Muscle of leg (tissue), 11 donors: Measurements from ENCODE around the gene C2orf78. TPM values are rescaled to one million over a fixed set of nuclear protein-coding genes. Genes with fewer than 3 reads are reported as not detected.
A peak's percentile ranks its signal among the peaks of the same experiment; 100 is the strongest.

Source experiments
- DNase-seq: peaks from one replicate; pipeline ENCODE4 v3.0.0; 2013
- H3K27ac ChIP-seq: one replicate; pipeline ENCODE4 v1.5.1; 2013; ENCODE audit warnings: mild to moderate bottlenecking, low read length, control low read depth
- H3K27me3 ChIP-seq: one replicate; pipeline ENCODE4 v1.6.1; 2013; ENCODE audit warnings: low read length; ENCODE audit not compliant: control insufficient read depth, insufficient read depth
- H3K36me3 ChIP-seq: one replicate; pipeline ENCODE4 v1.6.1; 2013; ENCODE audit warnings: low read length; ENCODE audit not compliant: control insufficient read depth, insufficient read depth
- H3K4me1 ChIP-seq: one replicate; pipeline ENCODE4 v1.6.1; 2013; ENCODE audit warnings: low read length; ENCODE audit not compliant: control insufficient read depth, insufficient read depth
- H3K4me3 ChIP-seq: one replicate; pipeline ENCODE4 v1.5.1; 2013; ENCODE audit warnings: low read length, control low read depth
- H3K9me3 ChIP-seq: replicated peaks from 2 replicates; pipeline ENCODE4 v1.6.1; 2013; ENCODE audit warnings: low read depth, low read length; ENCODE audit not compliant: control insufficient read depth
- WGBS: methylation state at CpG from one replicate; pipeline ENCODE4 v1.1.5; 2013; ENCODE audit warnings: missing lambda C conversion rate; ENCODE audit not compliant: insufficient coverage; 5-methylcytosine and 5-hydroxymethylcytosine counted together
- polyA plus RNA-seq, 8 donors: library from polyadenylated mRNA; unstranded; fragments of 120-200 nt; gene quantifications; one replicate each; pipeline versions ENCODE4 v1.2.1 to v1.2.3, GENCODE V29; 2013; ENCODE audit warnings: inconsistent platforms in 1 of 8, low replicate concordance in 1 of 8; ENCODE audit not compliant: insufficient read length in 8 of 8, insufficient read depth in 1 of 8
- total RNA-seq: library from RNA; stranded (reverse); fragments of 120-200 nt; gene quantifications from one replicate; pipeline ENCODE4 v1.2.4, GENCODE V29; 2013

C2orf78 gene
- total and polyA plus RNA-seq, 9 donors = not detected

DNA sequence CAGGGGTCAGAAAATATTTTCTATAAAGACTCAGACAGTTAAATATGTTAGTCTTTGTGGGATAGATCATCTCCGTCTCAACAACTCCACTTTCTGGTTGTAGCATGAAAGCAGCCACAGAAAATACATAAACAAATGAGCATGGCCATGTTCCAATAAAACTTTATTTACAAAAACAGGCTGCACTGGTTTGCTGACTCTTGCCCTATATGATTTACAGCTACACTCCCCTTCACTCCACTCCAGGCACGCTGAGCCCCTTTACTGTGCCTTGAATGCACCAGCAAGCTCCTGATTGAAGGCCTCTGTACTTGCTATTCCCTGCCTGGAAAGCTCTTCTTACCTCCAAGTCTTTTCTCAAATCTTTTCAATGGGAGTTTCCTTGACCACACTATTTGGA, 39.0 kb downstream of the C2orf78 start:
- DNase-seq = no peak
- no peaks in the 10 kb centered on the region for H3K9me3 ChIP-seq
- no peak overlapping the region for H3K27ac ChIP-seq
- no peak overlapping the region for H3K4me3 ChIP-seq
- WGBS = 45% methylated on average over 1 of the region's 2 CpGs
- H3K36me3 ChIP-seq = no peaks in the 10 kb centered on the region
- peaks cover 2% of the 10 kb centered on the region for H3K27me3 ChIP-seq
- H3K4me1 ChIP-seq = no peaks in the 10 kb centered on the region

GRCh38 chr2:73823416-73823815, 39.4 kb downstream of the C2orf78 start:
- Histone ChIP-seq H3K36me3 (no peaks in the 10 kb centered on the region), H3K27me3 (peaks cover 2% of the 10 kb centered on the region), H3K4me3 (no peak overlapping the region), H3K9me3 (no peaks in the 10 kb centered on the region), H3K4me1 (peaks cover 3% of the 10 kb centered on the region), H3K27ac (no peak overlapping the region)
- no peak for DNase-seq
- no CpG with 5 or more reads among the region's 2 CpGs for WGBS

DNA sequence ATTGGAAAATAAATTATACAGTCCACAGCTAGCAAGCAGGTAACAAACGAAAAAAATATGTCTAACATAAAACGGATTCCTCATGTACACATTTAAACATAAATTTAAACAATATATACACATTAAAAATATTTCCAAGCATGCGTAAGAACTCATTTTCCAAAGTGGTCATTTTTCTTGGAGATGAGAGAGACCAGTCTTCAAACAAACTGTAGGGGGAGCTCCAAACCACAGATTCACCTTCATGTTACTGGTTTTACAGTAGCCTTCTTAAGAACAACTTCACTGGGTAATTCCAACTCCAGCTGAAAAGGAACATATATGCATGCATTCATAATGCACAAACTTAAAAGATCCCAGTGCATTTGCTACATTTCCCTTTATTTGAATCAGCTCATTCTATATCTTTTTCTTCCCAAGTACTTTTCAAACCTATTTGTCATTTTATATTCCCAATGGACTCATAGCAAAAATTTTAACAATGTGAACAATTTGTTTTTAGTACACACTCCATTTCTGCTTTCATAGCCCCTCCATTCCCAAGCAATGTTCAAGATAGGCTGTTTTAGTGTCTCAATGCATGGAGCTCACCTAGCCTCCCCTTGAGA, 40.0 kb downstream of the C2orf78 start:
- Histone ChIP-seq H3K36me3 (no peaks in the 10 kb centered on the region), H3K4me3 (no peak overlapping the region), H3K27ac (no peak overlapping the region), H3K9me3 (no peaks in the 10 kb centered on the region), H3K4me1 (peaks cover 3% of the 10 kb centered on the region), H3K27me3 (peaks cover 2% of the 10 kb centered on the region)
- WGBS = no CpG with 5 or more reads among the region's 3 CpGs
- peak; percentile 86 for DNase-seq

DNA sequence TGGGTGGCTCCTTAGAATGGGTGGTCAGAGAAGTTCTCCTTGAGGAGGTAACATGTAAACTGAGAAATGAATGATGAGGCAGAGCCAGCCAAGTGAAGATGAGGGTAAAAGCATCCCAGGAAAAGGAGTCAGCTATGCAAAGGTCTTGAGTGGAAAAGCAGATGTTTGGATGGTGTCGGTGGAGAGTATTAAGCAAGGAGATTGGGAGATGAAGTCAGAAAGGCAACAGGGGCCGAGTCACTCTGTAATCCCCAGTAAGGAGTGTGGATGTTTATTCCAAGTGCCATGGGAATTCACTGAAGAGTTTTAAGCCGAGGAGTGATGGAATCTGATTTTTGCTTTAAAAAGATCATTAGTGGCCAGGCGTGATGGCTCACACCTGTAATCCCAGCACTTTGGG, 41.4 kb downstream of the C2orf78 start:
- H3K27ac ChIP-seq = no peak overlapping the region
- DNase-seq = no peak
- WGBS = 35% methylated on average over 3 of the region's 4 CpGs

DNA sequence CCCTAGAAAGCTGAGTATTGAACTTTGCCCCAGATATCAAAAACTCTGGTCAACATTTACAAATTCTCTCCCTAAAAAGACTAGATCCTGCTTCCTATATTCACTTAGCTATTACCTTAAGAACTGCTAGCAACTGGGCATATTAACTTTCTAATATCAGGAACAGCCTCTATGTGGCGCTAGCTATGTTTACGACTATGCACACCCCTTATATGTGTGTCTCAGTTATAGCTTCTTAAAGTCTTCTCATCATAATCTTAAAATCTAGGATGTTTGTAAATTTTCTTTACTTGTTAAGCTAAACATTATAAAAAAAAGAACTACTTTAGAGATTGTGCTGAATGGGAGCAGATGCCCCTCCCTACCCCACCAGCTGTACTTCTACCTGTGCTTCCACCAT, 43.0 kb downstream of the C2orf78 start:
- Histone ChIP-seq H3K36me3 (peaks cover 8% of the 10 kb centered on the region), H3K27me3 (peaks cover 2% of the 10 kb centered on the region), H3K4me1 (peaks cover 12% of the 10 kb centered on the region), H3K9me3 (no peaks in the 10 kb centered on the region), H3K4me3 (no peak overlapping the region), H3K27ac (no peak overlapping the region)
- no peak for DNase-seq
- WGBS = no CpG with 5 or more reads among the region's 2 CpGs

More for the DNA sequence above, 41.4 kb downstream of the C2orf78 start:
- Histone ChIP-seq H3K27me3 (peaks cover 2% of the 10 kb centered on the region), H3K9me3 (no peaks in the 10 kb centered on the region), H3K4me1 (peaks cover 9% of the 10 kb centered on the region), H3K4me3 (no peak overlapping the region), H3K36me3 (no peaks in the 10 kb centered on the region)

GRCh38 chr2:73827660-73828388, 43.8 kb downstream of the C2orf78 start:
- peaks cover 15% of the 10 kb centered on the region for H3K36me3 ChIP-seq
- no peak for DNase-seq
- peak overlapping the region; percentile 84 for H3K4me3 ChIP-seq
- H3K9me3 ChIP-seq = no peaks in the 10 kb centered on the region
- 70% methylated on average over 8 of the region's 9 CpGs for WGBS
- no peak overlapping the region for H3K27ac ChIP-seq
- peaks cover 2% of the 10 kb centered on the region for H3K27me3 ChIP-seq
- H3K4me1 ChIP-seq = peaks cover 14% of the 10 kb centered on the region

- Histone ChIP-seq H3K27me3 (no peaks in the 10 kb centered on the region), H3K4me3 (peak overlapping the region; percentile 84), H3K9me3 (no peaks in the 10 kb centered on the region), H3K36me3 (peaks cover 15% of the 10 kb centered on the region), H3K4me1 (peaks cover 14% of the 10 kb centered on the region), H3K27ac (no peak overlapping the region)
- no peak for DNase-seq
- 35% methylated on average over 2 of the region's 4 CpGs for WGBS
Observed at GRCh38 chr2:73828389-73828817, 44.4 kb downstream of the C2orf78 start.

DNA sequence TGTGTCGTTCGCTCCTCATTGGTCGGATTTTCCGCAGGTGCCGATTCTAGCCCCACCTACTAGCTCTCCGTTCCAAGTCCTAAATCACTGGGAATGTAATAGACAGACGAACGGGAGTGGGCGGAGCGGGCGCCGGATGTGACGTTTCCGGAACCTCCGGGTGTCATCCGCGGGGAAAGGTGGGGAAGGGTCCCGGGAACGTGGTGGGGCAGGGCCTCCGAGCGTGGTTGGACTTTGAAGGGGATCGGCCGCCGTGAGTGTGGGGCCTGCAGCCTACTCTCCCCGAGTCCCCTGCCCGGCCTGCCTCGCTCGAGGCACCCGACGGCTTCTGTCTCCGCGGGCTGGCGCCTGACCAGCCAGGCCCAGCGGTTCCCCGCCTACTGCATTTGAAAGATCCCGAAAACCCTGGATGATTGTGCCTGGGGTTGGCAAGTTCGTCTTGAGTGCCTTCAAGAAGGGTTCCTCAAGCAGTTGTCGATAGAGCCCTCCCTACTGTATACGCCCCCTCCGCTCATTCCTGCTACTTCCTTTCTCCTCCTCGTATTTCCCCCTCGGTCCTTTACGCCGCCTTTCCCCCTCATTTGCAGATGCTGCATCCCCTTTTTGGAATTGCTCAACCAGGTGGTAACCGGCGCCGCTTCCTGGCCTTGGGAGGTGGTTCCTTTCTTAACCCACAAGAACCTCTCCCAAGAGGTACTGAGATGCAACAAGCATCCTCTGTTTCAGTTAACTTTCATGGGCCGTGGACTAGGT, 45.0 kb downstream of the C2orf78 start, which contains the start of gene STAMBP:
Gene STAMBP, plus strand, starts transcription at position 144 of the 753 bp plus-strand sequence. CDS start 1,896 bp downstream, outside the sequence.
- peak within 1 kb of the TSS; percentile 97 for H3K27ac ChIP-seq
- no peaks in the 10 kb centered on the region for H3K9me3 ChIP-seq
- H3K36me3 ChIP-seq = peaks cover 18% of the 10 kb centered on the region
- DNase-seq = peak; percentile 99
- no peaks in the 10 kb centered on the region for H3K27me3 ChIP-seq
- H3K4me1 ChIP-seq = peaks cover 14% of the 10 kb centered on the region
- peak within 1 kb of the TSS; percentile 84 for H3K4me3 ChIP-seq
- whole genome bisulfite sequencing = under 1% methylated on average over 38 of the region's 48 CpGs

- Histone ChIP-seq H3K27ac (no peak overlapping the region), H3K9me3 (no peaks in the 10 kb centered on the region), H3K27me3 (no peaks in the 10 kb centered on the region), H3K36me3 (peaks cover 27% of the 10 kb centered on the region), H3K4me1 (peaks cover 14% of the 10 kb centered on the region), H3K4me3 (no peak overlapping the region)
- DNase-seq = no peak
- WGBS = 92% methylated on average over 8 of the region's 11 CpGs
Observed at GRCh38 chr2:73830871-73831401, 47.0 kb downstream of the C2orf78 start.

DNA sequence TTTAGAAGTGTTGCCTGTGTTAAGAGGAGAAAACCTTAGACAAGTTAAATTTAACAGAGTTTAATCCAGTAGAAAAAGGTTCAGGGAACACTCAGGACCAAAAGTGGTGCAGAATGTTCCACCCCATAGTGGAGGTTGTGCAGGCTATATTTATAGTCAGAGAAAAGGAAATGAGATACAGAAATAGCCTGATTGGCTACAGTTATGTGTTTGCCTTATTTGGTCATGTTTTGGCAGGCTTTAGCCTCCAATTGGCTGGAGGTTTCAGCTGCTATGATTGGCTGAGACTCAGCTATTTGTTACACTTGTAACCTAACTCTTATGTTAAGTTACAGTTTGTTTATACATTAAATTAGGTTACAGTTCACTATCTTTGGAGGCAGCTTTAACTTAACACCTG, 48.9 kb downstream of the C2orf78 start:
- peak overlapping the region; percentile 45 for H3K27ac ChIP-seq
- peaks cover 36% of the 10 kb centered on the region for H3K36me3 ChIP-seq
- no peaks in the 10 kb centered on the region for H3K27me3 ChIP-seq
- H3K4me3 ChIP-seq = no peak overlapping the region
- no peaks in the 10 kb centered on the region for H3K9me3 ChIP-seq
- peaks cover 17% of the 10 kb centered on the region for H3K4me1 ChIP-seq
- DNase-seq = peak; percentile 72
